GM18526 (cell line): Measurements from ENCODE around the gene MAP2K5.

Source experiments
- POLR2A ChIP-seq: IDR thresholded peaks from 3 replicates; pipeline ENCODE4 v1.6.1; 2011; ENCODE audit not compliant: insufficient read length; ENCODE audit errors: extremely low read depth

Gene MAP2K5

GRCh38 chr15:67696087-67696486, 153.6 kb downstream of the MAP2K5 start:
- TF ChIP-seq POLR2A, result no peak

GRCh38 chr15:67700023-67700422, 157.5 kb downstream of the MAP2K5 start:
- TF ChIP-seq POLR2A, result no peak

- no peak for TF ChIP-seq POLR2A
These were observed 159.2 kb downstream of the MAP2K5 start for GRCh38 chr15:67701669-67702068.

- no peak for TF ChIP-seq POLR2A
These were observed 165.2 kb downstream of the MAP2K5 start for GRCh38 chr15:67707520-67708283.

- TF ChIP-seq POLR2A, result no peak
These were observed 166.0 kb downstream of the MAP2K5 start for GRCh38 chr15:67708500-67708899.

- TF ChIP-seq POLR2A, result no peak
These were observed 172.7 kb downstream of the MAP2K5 start for GRCh38 chr15:67715170-67715569.

- no peak for TF ChIP-seq POLR2A
These were observed 173.7 kb downstream of the MAP2K5 start for GRCh38 chr15:67716171-67716570.

GRCh38 chr15:67717776-67718175, 175.3 kb downstream of the MAP2K5 start:
- no peak for TF ChIP-seq POLR2A

GRCh38 chr15:67719330-67719959, 176.9 kb downstream of the MAP2K5 start:
- no peak for TF ChIP-seq POLR2A

- no peak for TF ChIP-seq POLR2A
These were observed 178.2 kb downstream of the MAP2K5 start for GRCh38 chr15:67720556-67721175.

- TF ChIP-seq POLR2A, result no peak
These were observed 179.7 kb downstream of the MAP2K5 start for GRCh38 chr15:67722030-67722817.

- no peak for TF ChIP-seq POLR2A
These were observed 181.0 kb downstream of the MAP2K5 start for GRCh38 chr15:67723294-67724024.

GRCh38 chr15:67724691-67725375, 182.3 kb downstream of the MAP2K5 start:
- TF ChIP-seq POLR2A, result no peak

GRCh38 chr15:67730135-67730534, 187.6 kb downstream of the MAP2K5 start:
- TF ChIP-seq POLR2A, result no peak
